GM04504 (cell line): Measurements from ENCODE around the gene SYTL5.

ENCODE experiments used
- DNase-seq: peaks from one replicate; pipeline ENCODE4 v3.0.0-alpha.2; 2012; ENCODE audit warnings: low read depth

SYTL5 gene

DNA sequence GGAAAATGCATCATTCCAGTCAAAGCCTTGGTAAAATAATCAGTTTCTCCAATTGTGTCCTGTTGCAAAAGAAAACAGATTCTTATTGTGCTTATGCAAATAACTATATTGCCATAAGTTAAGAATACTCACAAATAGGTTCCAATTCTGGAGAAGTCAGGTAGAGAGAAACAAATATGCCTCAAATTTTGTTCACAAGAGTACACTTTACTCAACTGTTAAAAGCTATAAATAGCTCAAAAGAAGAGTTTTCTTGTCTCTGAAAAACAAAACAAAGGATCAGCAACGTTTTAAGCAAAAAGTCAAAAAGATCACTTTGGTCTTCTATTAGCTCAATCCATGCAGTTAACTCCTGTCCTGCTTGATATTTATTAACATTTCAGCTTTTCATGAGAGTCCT is 21.9 kb downstream of the SYTL5 start:
- DNase-seq, result no peak

GRCh38 chrX:38036466-38036865 is 30.1 kb downstream of the SYTL5 start:
- DNase-seq, result no peak

DNA sequence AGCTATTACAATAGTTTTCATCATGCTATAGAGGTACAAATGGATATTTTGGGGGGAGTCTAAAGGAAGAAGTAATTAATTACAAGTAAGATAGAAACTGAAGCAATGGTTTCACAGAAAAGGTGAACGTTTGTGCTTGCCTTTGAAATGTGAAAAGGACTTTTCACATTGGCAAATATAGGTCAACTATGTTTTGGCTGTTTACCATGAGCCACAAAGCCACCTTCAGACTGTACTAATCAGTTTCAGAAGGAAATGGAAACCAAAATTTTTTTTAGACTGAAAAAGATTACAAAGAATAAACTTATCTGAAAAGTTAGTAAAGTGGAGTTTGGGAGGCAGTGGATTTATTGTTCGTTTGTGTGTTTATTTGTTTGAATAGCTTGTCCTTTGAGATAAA is 32.1 kb downstream of the SYTL5 start:
- DNase-seq, result no peak

GRCh38 chrX:38041237-38041636 is 34.9 kb downstream of the SYTL5 start:
- DNase-seq, result no peak

GRCh38 chrX:38044701-38045100 is 38.3 kb downstream of the SYTL5 start:
- no peak for DNase-seq

- DNase-seq, result no peak
These were observed 39.3 kb downstream of the SYTL5 start for GRCh38 chrX:38045538-38046096.

GRCh38 chrX:38048886-38049285 is 42.5 kb downstream of the SYTL5 start:
- no peak for DNase-seq

DNA sequence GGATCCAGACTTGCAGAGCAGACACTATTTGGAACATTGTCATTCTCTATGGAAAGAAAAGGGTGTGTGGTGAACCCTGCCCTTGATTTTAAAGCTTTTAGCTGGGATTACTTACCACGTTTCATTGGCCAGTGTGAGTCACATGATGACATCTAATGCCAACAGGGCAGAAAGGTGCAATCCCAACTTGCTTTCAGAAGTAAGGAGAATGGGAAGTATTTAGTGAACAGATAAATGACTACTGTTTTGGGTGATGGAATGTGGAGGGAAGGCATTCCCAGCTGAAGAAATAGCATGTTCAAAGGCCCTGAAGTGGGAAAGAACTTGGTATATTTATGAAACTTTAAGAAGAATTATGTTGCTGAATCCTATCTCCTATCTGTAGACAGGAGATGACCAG is 44.5 kb downstream of the SYTL5 start:
- no peak for DNase-seq

DNA sequence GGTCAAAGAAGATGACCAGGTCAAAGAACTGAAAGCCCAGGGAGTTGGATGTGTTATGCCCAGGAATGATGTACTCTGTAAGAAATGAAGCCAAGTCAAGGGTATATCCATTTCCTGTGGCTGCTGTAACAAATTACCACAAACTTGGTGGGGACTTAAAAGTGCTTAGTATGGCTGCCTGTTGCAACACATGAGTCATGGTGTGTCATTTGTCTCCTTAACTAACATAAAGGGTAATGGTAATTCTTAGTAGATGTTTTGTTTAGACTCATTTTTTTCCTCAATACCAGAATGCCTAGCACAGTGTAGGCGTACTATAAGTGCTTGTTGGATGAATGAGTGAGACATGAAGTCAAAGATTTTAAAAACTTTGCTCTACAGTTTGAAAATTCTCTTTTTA is 45.7 kb downstream of the SYTL5 start:
- DNase-seq, result peak; percentile 46

DNA sequence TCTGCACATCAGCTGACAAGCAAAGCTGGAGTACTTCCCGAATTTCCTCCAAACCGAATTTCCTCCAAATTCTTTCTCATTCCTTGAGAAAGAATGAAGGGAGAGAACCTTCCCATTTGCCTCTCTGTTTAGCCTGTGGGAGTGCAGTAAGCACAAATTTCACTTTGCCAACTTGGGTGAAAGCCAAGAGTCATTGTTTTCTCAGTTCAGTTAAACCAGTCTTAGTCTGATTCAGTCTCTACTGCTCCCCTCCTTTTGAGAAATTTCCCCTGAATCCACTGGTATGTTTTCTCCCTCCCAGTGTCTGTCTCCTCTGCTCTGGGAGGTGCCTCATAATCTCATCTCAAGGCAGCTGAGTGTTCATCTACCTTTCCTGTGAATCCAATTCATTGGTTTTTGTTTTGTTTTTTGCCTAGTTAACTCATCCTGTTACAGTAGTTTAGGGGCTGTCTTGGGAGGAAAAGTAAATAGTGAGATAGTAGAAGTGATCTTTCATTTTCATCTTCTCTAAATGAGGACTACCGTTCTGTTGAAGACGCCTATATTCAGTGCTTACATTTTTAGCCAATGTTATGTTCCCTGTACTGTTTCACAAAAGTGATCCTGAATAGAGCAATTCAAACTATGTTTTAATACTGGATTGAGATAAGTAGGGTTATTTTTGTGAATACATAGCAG is 49.0 kb downstream of the SYTL5 start:
- DNase-seq, result peak; percentile 18

DNA sequence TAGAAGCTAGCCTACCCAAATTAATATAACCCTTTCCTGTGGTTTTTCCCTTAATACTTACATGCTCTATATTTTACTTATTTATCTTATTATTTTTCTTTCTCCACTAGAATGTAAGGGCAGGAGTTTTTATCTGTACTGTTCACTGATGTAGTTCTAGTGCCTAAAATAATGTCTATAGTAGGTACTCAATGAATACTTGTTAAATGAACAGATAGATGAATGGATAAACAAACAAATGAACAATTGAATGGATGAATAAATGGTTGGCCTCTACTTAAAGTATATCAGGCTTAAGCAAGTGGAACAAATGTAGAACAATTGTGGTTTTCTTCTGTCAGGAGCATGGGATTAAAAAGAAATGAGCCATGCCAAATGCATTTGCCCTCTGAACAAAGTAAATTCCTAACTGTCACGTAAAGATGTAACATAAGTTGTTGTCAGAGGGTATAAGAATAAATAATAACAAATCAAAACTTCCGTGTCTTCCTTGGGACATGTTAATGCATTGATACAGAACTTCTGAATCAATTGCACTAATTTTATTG is 54.1 kb downstream of the SYTL5 start:
- no peak for DNase-seq

DNA sequence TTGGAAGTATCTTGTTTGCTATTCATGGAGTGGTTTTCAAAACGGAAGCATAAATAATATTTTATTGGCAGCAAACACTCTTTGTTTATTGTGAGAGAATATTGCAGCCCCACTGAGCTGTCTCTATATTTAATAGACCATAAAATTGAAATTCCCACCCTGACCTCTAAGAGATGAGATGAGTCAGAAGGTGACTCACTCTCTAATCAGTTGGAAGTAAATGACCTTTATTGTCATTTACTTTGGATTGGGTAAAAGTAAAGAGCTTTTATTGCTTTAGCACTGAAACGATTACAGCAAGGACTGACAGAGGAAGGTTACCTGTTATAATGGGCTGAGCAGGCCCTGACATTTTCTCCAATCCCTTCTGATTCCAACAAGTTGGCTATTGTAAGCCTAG is 55.0 kb downstream of the SYTL5 start:
- DNase-seq, result peak; percentile 8

DNA sequence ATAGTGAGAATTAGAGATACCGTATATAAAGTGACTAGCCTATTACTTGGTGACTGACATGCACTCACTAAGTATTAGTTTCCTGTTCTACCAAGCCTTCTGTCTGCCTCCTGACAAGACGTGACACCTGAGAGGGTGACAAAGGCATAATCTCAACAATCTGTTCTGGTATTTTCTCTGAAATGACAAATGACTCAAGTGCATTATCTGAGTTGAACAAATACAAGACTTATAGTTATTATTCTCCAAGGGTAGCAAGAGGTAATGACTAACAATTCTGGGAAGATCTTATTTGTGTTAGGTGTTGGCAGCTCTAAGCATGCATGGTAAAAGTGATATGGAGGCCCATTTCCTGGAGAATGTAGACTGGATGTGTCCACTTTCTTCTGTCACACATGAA is 60.6 kb downstream of the SYTL5 start:
- no peak for DNase-seq

GRCh38 chrX:38069273-38069672 is 62.9 kb downstream of the SYTL5 start:
- DNase-seq, result no peak

GRCh38 chrX:38069991-38070390 is 63.6 kb downstream of the SYTL5 start:
- no peak for DNase-seq

DNA sequence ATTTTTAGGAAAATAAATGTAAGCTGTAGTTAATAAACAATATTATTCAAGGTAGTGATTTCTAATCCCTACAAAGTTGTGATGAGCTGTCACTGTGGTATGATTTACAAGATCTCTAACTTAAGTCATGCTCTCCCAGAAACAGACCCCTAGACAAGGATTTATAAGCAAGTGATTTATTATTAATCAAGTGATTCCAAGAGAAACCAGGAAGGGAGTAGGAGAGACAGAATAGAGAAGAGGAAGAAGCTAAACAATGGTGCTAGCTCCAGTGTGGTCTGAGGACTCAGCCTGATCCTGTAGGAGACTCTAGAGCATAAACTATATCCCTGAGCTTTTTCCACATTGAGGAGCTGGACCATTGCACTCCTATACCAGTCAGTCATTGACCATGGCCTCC is 73.1 kb downstream of the SYTL5 start:
- no peak for DNase-seq

DNA sequence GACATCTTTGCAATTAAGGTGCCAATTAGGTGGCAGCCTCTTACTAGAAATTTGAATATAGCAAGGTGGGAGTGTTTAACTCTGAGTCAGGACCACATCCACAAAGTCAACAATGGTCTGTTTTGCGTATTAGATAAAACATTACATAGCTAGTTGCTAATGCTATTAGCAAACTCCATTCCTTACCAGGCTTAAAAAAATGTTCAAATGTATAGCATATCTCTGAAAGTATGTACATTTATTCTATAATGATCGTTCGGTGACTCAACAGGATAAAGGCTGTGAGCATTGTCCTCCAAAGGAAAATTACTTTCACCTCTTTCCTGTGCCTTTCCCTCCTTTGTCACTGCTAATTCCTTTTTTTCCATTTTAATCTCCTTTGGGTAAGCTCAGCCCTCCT is 74.5 kb downstream of the SYTL5 start:
- DNase-seq, result no peak

GRCh38 chrX:38081909-38082308 is 75.6 kb downstream of the SYTL5 start:
- DNase-seq, result no peak

- DNase-seq, result no peak
These were observed 76.0 kb downstream of the SYTL5 start for GRCh38 chrX:38082309-38082708.

GRCh38 chrX:38085813-38086212 is 79.5 kb downstream of the SYTL5 start:
- no peak for DNase-seq

DNA sequence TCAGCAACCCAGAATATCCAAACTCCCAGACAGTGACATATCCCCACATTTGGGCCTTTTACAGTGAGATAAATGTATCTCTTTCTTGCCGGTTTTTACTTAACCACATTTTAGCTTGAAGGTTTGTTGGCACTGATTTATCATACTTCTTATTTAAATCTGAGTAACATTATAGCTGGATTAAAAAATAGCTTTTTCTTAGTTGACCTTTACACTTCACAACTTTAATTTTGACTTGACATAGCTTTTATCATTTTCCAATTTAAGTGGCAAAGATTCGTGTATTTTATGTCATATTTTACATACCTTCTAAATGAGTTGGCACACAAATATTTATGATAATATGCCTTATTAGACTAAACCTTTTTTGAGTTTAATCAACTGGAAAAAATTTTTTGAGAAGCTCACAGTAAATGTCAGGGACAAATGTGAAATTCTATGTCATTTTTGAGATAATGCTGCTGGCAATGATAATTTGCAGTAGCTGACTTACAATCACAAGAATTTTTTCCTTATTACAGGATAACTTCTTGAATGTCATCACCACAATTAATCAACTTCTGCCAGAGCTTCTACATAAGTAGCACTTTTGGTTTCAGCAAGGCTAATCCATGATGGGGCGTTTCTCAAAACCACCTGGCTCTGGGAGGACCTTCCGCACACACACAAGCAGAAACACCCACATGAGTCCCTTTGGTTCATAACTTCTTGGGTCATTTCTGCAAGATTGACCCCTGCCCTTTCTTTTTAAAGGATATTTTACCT is 80.3 kb downstream of the SYTL5 start:
- DNase-seq, result no peak

DNA sequence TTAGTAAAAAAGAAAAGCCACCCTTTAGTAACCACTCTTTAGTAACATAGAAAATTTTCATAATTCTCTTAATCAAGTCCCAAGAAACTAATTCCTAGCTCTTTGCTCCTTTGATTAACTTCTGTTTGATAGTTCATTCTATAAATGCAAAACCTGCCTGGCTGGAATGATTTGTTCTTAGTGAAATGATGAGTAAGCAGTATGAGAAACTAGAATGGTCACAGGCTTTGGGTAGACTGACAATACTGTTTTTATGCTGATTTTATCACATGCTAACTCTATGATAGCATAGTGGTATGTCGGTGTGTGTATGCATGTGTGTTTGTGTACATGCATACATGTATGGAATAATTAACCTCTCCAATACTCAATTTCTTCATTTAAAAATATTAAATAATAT is 81.2 kb downstream of the SYTL5 start:
- DNase-seq, result no peak
